Caco-2 (cell line): ENCODE results near the gene RAB37. TPM values are rescaled to one million over a fixed set of nuclear protein-coding genes. Genes with fewer than 3 reads are reported as not detected.

Experiments
- BruUV-seq: library from RNA; stranded (reverse); fragments of 400-500 nt; replicated peaks from 2 replicates; lab custom pipeline; 2021; lab: Mats Ljungman, UMichigan
- CTCF ChIA-PET: fragments of 300-600 bp; sonication (Branson Sonifier 250); formaldehyde crosslinking; loops from one replicate; lab custom pipeline; 2022; ENCODE audit warnings: antibody characterized with exemption; lab: Charles Lee
- POLR2A ChIA-PET: fragments of 300-600 bp; sonication (Branson Sonifier 250); formaldehyde crosslinking; loops from one replicate; lab custom pipeline; 2022; ENCODE audit warnings: antibody characterized with exemption; lab: Charles Lee
- DNase-seq, 2 experiments: peaks; one replicate each; pipeline versions ENCODE4 v3.0.0 to v3.0.0-alpha.2; 2020 to 2022
- H3K27me3 ChIP-seq: replicated peaks from 2 replicates; pipeline ENCODE4 v1.6.0; 2011; ENCODE audit warnings: low read length; ENCODE audit not compliant: control insufficient read depth, insufficient read depth
- H3K36me3 ChIP-seq: 2 replicates; pipeline ENCODE4 v1.5.1; 2011; ENCODE audit warnings: low read length; ENCODE audit not compliant: control insufficient read depth, insufficient read depth
- H3K4me1 ChIP-seq: fragments of 250-450 bp; sonication (Bioruptor Pico); 2 replicates; pipeline ENCODE4 v1.5.1; 2020; ENCODE audit warnings: mild to moderate bottlenecking
- H3K4me3 ChIP-seq: 2 replicates; pipeline ENCODE4 v1.5.1; 2011; ENCODE audit warnings: low read depth, mild to moderate bottlenecking, control low read depth, low read length
- H3K9me3 ChIP-seq: fragments of 250-450 bp; sonication (Bioruptor Pico); 2 replicates; pipeline ENCODE4 v1.5.1; 2020; ENCODE audit warnings: mild to moderate bottlenecking, moderate library complexity
- H3K27ac Mint-ChIP-seq: one replicate; pipeline ENCODE4 v1.8.0; 2022; ENCODE audit warnings: mixed read lengths; ENCODE audit not compliant: unreplicated experiment
- H3K27me3 Mint-ChIP-seq: one replicate; pipeline ENCODE4 v1.8.0; 2022; ENCODE audit warnings: mixed read lengths; ENCODE audit not compliant: insufficient read depth, unreplicated experiment
- H3K36me3 Mint-ChIP-seq: one replicate; pipeline ENCODE4 v1.8.0; 2022; ENCODE audit warnings: mild to moderate bottlenecking, mixed read lengths; ENCODE audit not compliant: insufficient read depth, unreplicated experiment
- H3K4me1 Mint-ChIP-seq: one replicate; pipeline ENCODE4 v1.8.0; 2022; ENCODE audit warnings: low read depth, mixed read lengths; ENCODE audit not compliant: unreplicated experiment
- H3K4me3 Mint-ChIP-seq: one replicate; pipeline ENCODE4 v1.8.0; 2022; ENCODE audit warnings: mild to moderate bottlenecking, moderate library complexity, mixed read lengths; ENCODE audit not compliant: unreplicated experiment
- H3K9me3 Mint-ChIP-seq: one replicate; pipeline ENCODE4 v1.8.0; 2022; ENCODE audit warnings: mixed read lengths; ENCODE audit not compliant: unreplicated experiment
- intact Hi-C: fragments of 100-400 bp; cut with micrococcal nuclease; formaldehyde crosslinking; loops from one replicate; pipeline ENCODE4 v1.10.0; 2022; ENCODE audit not compliant: unreplicated experiment
- total RNA-seq: library from RNA; stranded (reverse); gene quantifications from 2 replicates; pipeline ENCODE4 v1.2.3, GENCODE V29; 2022
- TF ChIP-seq, protein P1 (sequence below), 2 experiments: fragments of 200-600 bp in 1 of 2; IDR thresholded peaks; 1 replicate in 1 of 2; 2 replicates in 1 of 2; pipeline versions ENCODE4 v1.5.1 to v1.8.0; 2011 to 2022; ENCODE audit warnings: antibody characterized with exemption in 1 of 2, control low read depth in 1 of 2, inconsistent platforms in 1 of 2, low read depth in 1 of 2, low read length in 1 of 2, mild to moderate bottlenecking in 1 of 2, moderate library complexity in 1 of 2; ENCODE audit not compliant: insufficient read depth in 1 of 2, severe bottlenecking in 1 of 2, unreplicated experiment in 1 of 2

RAB37 gene
- total RNA-seq, 1 experiment from 2014 or later, result 12.3 TPM

DNA sequence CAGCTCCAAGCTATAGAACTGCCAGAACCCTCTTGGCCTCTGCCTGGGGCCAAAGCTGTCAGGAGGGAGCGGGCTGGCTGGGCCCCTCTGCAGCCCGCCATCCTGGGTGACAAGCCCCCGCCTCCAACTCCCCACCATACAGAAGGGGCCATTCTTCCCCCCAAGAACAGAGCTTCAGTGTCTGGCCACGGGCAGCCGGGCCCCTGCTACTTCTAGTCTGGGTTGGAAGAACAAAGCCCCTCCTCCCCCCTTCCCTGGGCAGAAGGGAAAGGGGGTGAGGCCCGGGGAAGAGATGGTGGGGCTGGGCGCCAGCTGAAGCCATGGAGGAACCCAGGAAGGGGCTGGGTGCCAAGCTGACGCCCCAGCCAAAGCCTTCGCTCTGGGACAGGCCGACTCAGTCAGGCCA is 30.1 kb downstream of the RAB37 start:
- Mint-ChIP-seq H3K36me3 (peaks cover 80% of the 10 kb centered on the region), H3K4me3 (peak overlapping the region; percentile 43), H3K4me1 (peaks cover 37% of the 10 kb centered on the region), H3K27me3 (no peaks in the 10 kb centered on the region), H3K27ac (peak overlapping the region; percentile 55), H3K9me3 (no peaks in the 10 kb centered on the region)
- H3K27me3 ChIP-seq, result no peaks in the 10 kb centered on the region
- peaks cover 14% of the 10 kb centered on the region for H3K36me3 ChIP-seq
- ChIA-PET CTCF (interaction anchor here (4.4 kb wide), 1 partner anchor 21 kb away, joined by 76 read pairs; no protein-coding TSS in a partner anchor), POLR2A (no interaction called here)
- H3K4me1 ChIP-seq, result peaks cover 65% of the 10 kb centered on the region
- H3K9me3 ChIP-seq, result no peaks in the 10 kb centered on the region
- DNase-seq, result no peak
- BruUV-seq, result no TSS peak
- intact Hi-C loops, result no loop called here
- H3K4me3 ChIP-seq, result no peak overlapping the region
- TF ChIP-seq, protein P1, sequence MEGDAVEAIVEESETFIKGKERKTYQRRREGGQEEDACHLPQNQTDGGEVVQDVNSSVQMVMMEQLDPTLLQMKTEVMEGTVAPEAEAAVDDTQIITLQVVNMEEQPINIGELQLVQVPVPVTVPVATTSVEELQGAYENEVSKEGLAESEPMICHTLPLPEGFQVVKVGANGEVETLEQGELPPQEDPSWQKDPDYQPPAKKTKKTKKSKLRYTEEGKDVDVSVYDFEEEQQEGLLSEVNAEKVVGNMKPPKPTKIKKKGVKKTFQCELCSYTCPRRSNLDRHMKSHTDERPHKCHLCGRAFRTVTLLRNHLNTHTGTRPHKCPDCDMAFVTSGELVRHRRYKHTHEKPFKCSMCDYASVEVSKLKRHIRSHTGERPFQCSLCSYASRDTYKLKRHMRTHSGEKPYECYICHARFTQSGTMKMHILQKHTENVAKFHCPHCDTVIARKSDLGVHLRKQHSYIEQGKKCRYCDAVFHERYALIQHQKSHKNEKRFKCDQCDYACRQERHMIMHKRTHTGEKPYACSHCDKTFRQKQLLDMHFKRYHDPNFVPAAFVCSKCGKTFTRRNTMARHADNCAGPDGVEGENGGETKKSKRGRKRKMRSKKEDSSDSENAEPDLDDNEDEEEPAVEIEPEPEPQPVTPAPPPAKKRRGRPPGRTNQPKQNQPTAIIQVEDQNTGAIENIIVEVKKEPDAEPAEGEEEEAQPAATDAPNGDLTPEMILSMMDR (IDR thresholded peaks at IDR 0.05; ENCODE audit: insufficient read depth in 1 of 2, low read depth in 1 of 2, low read length in 1 of 2, severe bottlenecking in 1 of 2, unreplicated experiment in 1 of 2), result no peak

DNA sequence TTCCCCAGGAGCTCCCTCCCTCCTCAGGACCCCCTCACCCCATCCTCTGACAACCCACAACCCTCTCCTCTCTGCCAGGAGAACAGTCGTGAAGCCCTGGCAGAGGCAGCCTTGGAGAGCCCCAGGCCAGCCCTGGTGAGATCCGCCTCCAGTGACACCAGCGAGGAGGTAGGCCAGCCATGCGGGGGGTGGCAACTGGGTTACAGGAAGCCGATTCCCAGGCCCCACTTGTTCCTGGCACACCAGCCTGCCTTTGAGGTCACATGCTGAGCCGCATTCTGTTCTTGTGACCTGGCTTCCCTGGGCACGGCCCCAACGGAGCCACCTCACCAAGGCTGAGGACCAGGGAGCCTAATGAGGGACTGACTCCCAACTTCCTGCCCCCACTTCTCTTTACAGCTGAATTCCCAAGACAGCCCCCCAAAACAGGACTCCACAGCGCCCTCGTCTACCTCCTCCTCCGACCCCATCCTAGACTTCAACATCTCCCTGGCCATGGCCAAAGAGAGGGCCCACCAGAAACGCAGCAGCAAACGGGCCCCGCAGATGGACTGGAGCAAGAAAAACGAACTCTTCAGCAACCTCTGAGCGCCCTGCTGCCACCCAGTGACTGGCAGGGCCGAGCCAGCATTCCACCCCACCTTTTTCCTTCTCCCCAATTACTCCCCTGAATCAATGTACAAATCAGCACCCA is 31.2 kb downstream of the RAB37 start:
- intact Hi-C loops, result no loop called here
- no peak for DNase-seq
- peak overlapping the region; percentile 5 for H3K4me3 Mint-ChIP-seq
- H3K27ac Mint-ChIP-seq, result peak overlapping the region; percentile 83
- Histone ChIP-seq H3K36me3 (peaks cover 18% of the 10 kb centered on the region), H3K27me3 (no peaks in the 10 kb centered on the region), H3K4me1 (peaks cover 63% of the 10 kb centered on the region), H3K9me3 (no peaks in the 10 kb centered on the region), H3K4me3 (no peak overlapping the region)
- peaks cover 91% of the 10 kb centered on the region for H3K36me3 Mint-ChIP-seq
- TF ChIP-seq, protein P1 (IDR thresholded peaks at IDR 0.05; ENCODE audit: insufficient read depth in 1 of 2, low read depth in 1 of 2, low read length in 1 of 2, severe bottlenecking in 1 of 2, unreplicated experiment in 1 of 2), result no peak
- no peaks in the 10 kb centered on the region for H3K9me3 Mint-ChIP-seq
- peaks cover 42% of the 10 kb centered on the region for H3K4me1 Mint-ChIP-seq
- BruUV-seq, result no TSS peak
- no peaks in the 10 kb centered on the region for H3K27me3 Mint-ChIP-seq
- CTCF ChIA-PET, result interaction anchor here (0.6 to 4.4 kb wide), 2 partner anchors 22 to 111 kb away, joined by 3 to 76 read pairs; no protein-coding TSS in a partner anchor
- POLR2A ChIA-PET, result no interaction called here

DNA sequence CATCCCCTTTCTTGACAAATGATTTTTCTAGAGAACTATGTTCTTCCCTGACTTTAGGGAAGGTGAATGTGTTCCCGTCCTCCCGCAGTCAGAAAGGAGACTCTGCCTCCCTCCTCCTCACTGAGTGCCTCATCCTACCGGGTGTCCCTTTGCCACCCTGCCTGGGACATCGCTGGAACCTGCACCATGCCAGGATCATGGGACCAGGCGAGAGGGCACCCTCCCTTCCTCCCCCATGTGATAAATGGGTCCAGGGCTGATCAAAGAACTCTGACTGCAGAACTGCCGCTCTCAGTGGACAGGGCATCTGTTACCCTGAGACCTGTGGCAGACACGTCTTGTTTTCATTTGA is 31.7 kb downstream of the RAB37 start:
- peak overlapping the region; percentile 83 for H3K27ac Mint-ChIP-seq
- no peak for DNase-seq
- no peaks in the 10 kb centered on the region for H3K27me3 Mint-ChIP-seq
- H3K9me3 Mint-ChIP-seq, result no peaks in the 10 kb centered on the region
- H3K4me3 ChIP-seq, result no peak overlapping the region
- POLR2A ChIA-PET, result no interaction called here
- H3K4me3 Mint-ChIP-seq, result peak overlapping the region; percentile 5
- CTCF ChIA-PET, result interaction anchor here (2.7 to 4.4 kb wide), 3 partner anchors 9 to 23 kb away, joined by 25 to 76 read pairs (median 30); no protein-coding TSS in a partner anchor
- H3K4me1 ChIP-seq, result peaks cover 63% of the 10 kb centered on the region
- intact Hi-C loops, result no loop called here
- BruUV-seq, result TSS peak; percentile 54
- H3K27me3 ChIP-seq, result no peaks in the 10 kb centered on the region
- H3K36me3 Mint-ChIP-seq, result peaks cover 94% of the 10 kb centered on the region
- TF ChIP-seq, protein P1 (IDR thresholded peaks at IDR 0.05; ENCODE audit: insufficient read depth in 1 of 2, low read depth in 1 of 2, low read length in 1 of 2, severe bottlenecking in 1 of 2, unreplicated experiment in 1 of 2), result no peak
- H3K36me3 ChIP-seq, result peaks cover 18% of the 10 kb centered on the region
- no peaks in the 10 kb centered on the region for H3K9me3 ChIP-seq
- H3K4me1 Mint-ChIP-seq, result peaks cover 46% of the 10 kb centered on the region
